Tibial nerve (tissue), 4 donors: ENCODE results near the gene PRKCE. TPM values are rescaled to one million over a fixed set of nuclear protein-coding genes. Genes with fewer than 3 reads are reported as not detected.
A peak's percentile ranks its signal among the peaks of the same experiment; 100 is the strongest.

ENCODE experiments used
- DNase-seq, 2 donors: peaks; one replicate each; pipeline ENCODE4 v3.0.0-alpha.2; 2019; ENCODE audit warnings: low spot score in 2 of 2
- H3K27ac ChIP-seq, 4 donors: fragments of 200-600 bp; sonication (generic) in 3 of 4; one replicate each; pipeline ENCODE4 v1.5.1; 2017 to 2019; ENCODE audit warnings: mild to moderate bottlenecking in 1 of 4
- H3K27me3 ChIP-seq, 2 donors: fragments of 200-600 bp; sonication (generic) in 1 of 2; one replicate each; pipeline versions ENCODE4 v1.5.1 to v1.6.0; 2017 to 2019
- H3K36me3 ChIP-seq, 3 donors: fragments of 200-600 bp; sonication (generic); one replicate each; pipeline ENCODE4 v1.5.1; 2018 to 2019
- H3K4me1 ChIP-seq, 4 donors: fragments of 200-600 bp; sonication (generic) in 3 of 4; one replicate each; pipeline ENCODE4 v1.5.1; 2017 to 2019
- H3K4me3 ChIP-seq, 4 donors: fragments of 200-600 bp; sonication (generic) in 3 of 4; one replicate each; pipeline ENCODE4 v1.5.1; 2017 to 2019; ENCODE audit warnings: mild to moderate bottlenecking in 1 of 4, moderate library complexity in 1 of 4
- H3K9me3 ChIP-seq, 4 donors: fragments of 200-600 bp; sonication (generic) in 3 of 4; one replicate each; pipeline ENCODE4 v1.5.1; 2017 to 2019
- CTCF ChIP-seq, 5 experiments: fragments of 200-600 bp in 3 of 5; fragments of 450-650 bp in 2 of 5; sonication (generic) in 3 of 5; IDR thresholded peaks; one replicate each; pipeline ENCODE4 v1.5.1; 2016 to 2019; ENCODE audit warnings: antibody characterized with exemption in 5 of 5, mild to moderate bottlenecking in 3 of 5, moderate library complexity in 2 of 5
- EP300 ChIP-seq, 2 donors: sonication (generic); formaldehyde crosslinking; IDR thresholded peaks; one replicate each; pipeline ENCODE4 v1.6.1; 2017; ENCODE audit warnings: antibody characterized with exemption in 2 of 2, mild to moderate bottlenecking in 1 of 2
- POLR2A ChIP-seq, 2 donors: fragments of 450-650 bp; IDR thresholded peaks; one replicate each; pipeline ENCODE4 v1.6.1; 2017; ENCODE audit warnings: antibody characterized with exemption in 2 of 2, mild to moderate bottlenecking in 2 of 2, moderate library complexity in 2 of 2
- WGBS, 2 donors: methylation state at CpG; one replicate each; pipeline ENCODE4 v1.1.5; 2018; 5-methylcytosine and 5-hydroxymethylcytosine counted together
- total RNA-seq, 4 donors: library from RNA; depleted of rRNA; stranded (reverse); fragments of >200 nt; gene quantifications; one replicate each; pipeline ENCODE4 v1.1.0, GENCODE V29; 2016

PRKCE gene
- total RNA-seq, 4 donors from 2014 or later: 14.4 to 22.4 (median 17.9) TPM

- H3K9me3 ChIP-seq: no peaks in the 10 kb centered on the region
- no peak for TF ChIP-seq CTCF (IDR thresholded peaks at IDR 0.05)
- no peak for TF ChIP-seq POLR2A (IDR thresholded peaks at IDR 0.05)
- TF ChIP-seq EP300 (IDR thresholded peaks at IDR 0.05): no peak
- H3K36me3 ChIP-seq: peaks cover 0 to 30% (median 0%) of the 10 kb centered on the region in 3 donors
- peaks cover 0 to 18% (median 4%) of the 10 kb centered on the region in 4 donors for H3K4me1 ChIP-seq
- DNase-seq: no peak
- peak overlapping the region in 2 of 4 donors; percentile 41 to 47 for H3K27ac ChIP-seq
- no peak overlapping the region for H3K4me3 ChIP-seq
- H3K27me3 ChIP-seq: no peaks in the 10 kb centered on the region
- 98 to 99% methylated on average over 6 of the region's 6 CpGs for WGBS, 2 donors
These were observed 364.6 kb downstream of the PRKCE start for GRCh38 chr2:46016091-46016490.

- Histone ChIP-seq H3K27me3 (no peaks in the 10 kb centered on the region), H3K9me3 (no peaks in the 10 kb centered on the region), H3K27ac (no peak overlapping the region), H3K4me3 (no peak overlapping the region), H3K36me3 (peaks cover 0 to 19% (median 0%) of the 10 kb centered on the region in 3 donors), H3K4me1 (peaks cover 0 to 18% (median 4%) of the 10 kb centered on the region in 4 donors)
- 89% methylated on average over 10 of the region's 10 CpGs for WGBS, 2 donors
- no peak for DNase-seq
- TF ChIP-seq EP300 (IDR thresholded peaks at IDR 0.05) (no peak), POLR2A (IDR thresholded peaks at IDR 0.05) (no peak), CTCF (IDR thresholded peaks at IDR 0.05) (no peak)
These were observed 367.5 kb downstream of the PRKCE start for GRCh38 chr2:46018773-46019591.

GRCh38 chr2:46020416-46020815 lies 368.9 kb downstream of the PRKCE start:
- no peak overlapping the region for H3K27ac ChIP-seq
- H3K9me3 ChIP-seq: no peaks in the 10 kb centered on the region
- peaks cover 0 to 8% (median 0%) of the 10 kb centered on the region in 4 donors for H3K4me1 ChIP-seq
- WGBS, 2 donors: 96 to 100% methylated on average over 2 of the region's 2 CpGs
- no peak overlapping the region for H3K4me3 ChIP-seq
- TF ChIP-seq CTCF (IDR thresholded peaks at IDR 0.05): no peak
- TF ChIP-seq POLR2A (IDR thresholded peaks at IDR 0.05): no peak
- TF ChIP-seq EP300 (IDR thresholded peaks at IDR 0.05): no peak
- H3K27me3 ChIP-seq: no peaks in the 10 kb centered on the region
- DNase-seq: no peak
- peaks cover 0 to 19% (median 0%) of the 10 kb centered on the region in 3 donors for H3K36me3 ChIP-seq

- H3K4me3 ChIP-seq: no peak overlapping the region
- TF ChIP-seq CTCF (IDR thresholded peaks at IDR 0.05) (no peak), POLR2A (IDR thresholded peaks at IDR 0.05) (no peak), EP300 (IDR thresholded peaks at IDR 0.05) (no peak)
- WGBS, 2 donors: 64 to 81% methylated on average over 3 of the region's 3 CpGs
- no peak overlapping the region for H3K27ac ChIP-seq
- no peaks in the 10 kb centered on the region for H3K9me3 ChIP-seq
- no peaks in the 10 kb centered on the region for H3K4me1 ChIP-seq
- H3K36me3 ChIP-seq: peaks cover 0 to 28% (median 0%) of the 10 kb centered on the region in 3 donors
- DNase-seq: no peak
- no peaks in the 10 kb centered on the region for H3K27me3 ChIP-seq
These were observed 371.8 kb downstream of the PRKCE start for GRCh38 chr2:46023165-46023854.
